NCI-H524 (cell line): Measurements from ENCODE around the gene IL1F10.
"Not testable (repeated sequence)": the region's sequence is repeated elsewhere in the genome, so short reads cannot be mapped to it uniquely, and the experiment has no call there.

ENCODE experiments used
- DNase-seq, 2 experiments: peaks; one replicate each; lab custom pipeline; 2025; lab: John Stamatoyannopoulos, UW

IL1F10 gene

DNA sequence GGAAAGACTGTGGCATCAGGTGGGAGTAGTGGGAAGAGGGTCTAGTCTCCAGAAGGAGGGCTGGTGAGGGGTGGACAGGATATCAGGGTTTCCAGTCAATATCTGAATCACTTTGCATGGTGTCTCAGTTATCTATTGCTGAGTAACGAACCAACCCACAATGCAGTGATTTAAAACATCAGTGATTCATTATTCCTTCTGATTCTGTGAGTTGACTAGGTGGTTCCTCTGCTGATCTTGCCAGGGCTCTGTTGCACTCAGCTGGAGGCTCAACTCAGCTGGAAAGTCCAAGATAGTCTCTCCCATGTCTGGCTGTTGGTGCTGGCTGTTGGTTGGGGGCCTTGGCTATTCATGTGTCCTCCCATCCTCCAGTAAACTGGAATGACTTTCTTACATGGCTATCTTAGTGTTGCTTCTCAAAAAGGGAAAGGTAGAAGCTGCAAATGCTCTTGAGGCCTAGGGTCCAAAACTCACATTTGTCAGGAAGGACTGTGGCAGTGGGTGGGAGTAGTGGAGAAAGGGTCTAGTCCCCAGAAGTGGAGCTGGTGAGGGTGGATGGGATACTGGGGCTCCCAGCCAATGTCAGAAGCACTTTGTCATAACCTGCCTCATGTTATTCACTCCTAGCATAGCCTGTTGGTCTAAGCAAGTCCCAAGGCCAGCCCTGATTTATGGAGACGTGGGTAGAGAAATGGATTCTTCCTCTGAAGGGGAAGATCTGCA lies 13.9 kb downstream of the IL1F10 start:
- DNase-seq, result no peak

- DNase-seq, result no peak
These were observed 15.5 kb downstream of the IL1F10 start for GRCh38 chr2:113083296-113083695.

GRCh38 chr2:113084249-113085000 lies 16.7 kb downstream of the IL1F10 start:
- DNase-seq, result no peak

DNA sequence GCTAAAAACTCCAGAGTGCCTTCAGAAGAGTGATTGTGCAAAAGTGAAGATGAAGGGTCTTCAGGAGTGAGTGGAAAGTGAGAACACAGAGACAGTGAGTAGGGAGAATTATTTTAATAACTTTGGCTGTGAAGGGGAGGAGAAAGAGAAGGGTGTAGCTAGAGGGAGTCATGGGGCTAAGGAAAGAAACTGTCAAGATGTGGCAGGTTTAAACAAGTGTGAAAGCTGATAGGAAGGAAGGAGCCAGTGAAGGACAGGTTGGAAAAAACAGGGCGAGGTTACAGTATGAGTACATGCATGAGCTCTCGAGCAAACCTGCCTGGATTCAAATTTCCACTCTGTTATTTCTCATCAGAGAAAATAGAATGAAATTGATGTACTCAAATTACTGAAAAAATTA lies 17.8 kb downstream of the IL1F10 start:
- no peak for DNase-seq

DNA sequence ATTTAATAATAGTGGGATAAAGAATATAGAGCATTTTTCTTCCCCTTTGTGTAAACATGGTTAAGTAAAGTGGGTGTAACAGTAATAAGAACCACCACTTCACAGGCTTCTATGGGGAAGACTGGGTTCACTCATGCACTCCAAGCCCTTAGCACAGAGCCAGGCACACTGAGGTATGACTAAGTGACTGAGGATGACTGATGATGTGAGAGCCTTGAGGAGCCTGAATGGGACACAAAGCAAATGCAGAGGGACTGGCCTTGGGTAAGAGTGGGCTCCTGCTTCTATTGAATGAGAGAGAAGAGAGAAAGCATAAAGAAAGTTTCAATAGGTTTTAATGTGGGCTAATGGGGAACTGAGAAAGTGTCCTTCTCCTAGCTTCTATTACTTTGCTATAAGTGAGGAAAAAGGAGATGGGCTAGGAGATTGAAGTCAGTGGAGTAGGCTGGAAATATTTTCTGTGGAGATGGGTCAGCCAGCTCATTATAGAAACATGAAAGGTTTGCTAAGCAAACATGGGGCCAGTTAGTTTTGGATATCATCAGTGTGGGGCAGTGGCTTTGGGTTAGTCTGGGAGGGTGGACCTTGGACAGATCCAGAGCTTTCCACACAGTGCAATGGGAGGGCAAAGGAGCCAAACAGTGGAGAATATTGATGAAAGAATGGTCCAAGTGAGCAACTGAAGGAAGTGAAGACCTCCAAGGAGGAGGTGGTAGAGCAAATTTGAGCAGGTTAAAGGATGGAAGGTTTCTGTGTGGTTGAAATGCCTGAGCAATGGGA lies 20.6 kb downstream of the IL1F10 start:
- DNase-seq, result no peak

DNA sequence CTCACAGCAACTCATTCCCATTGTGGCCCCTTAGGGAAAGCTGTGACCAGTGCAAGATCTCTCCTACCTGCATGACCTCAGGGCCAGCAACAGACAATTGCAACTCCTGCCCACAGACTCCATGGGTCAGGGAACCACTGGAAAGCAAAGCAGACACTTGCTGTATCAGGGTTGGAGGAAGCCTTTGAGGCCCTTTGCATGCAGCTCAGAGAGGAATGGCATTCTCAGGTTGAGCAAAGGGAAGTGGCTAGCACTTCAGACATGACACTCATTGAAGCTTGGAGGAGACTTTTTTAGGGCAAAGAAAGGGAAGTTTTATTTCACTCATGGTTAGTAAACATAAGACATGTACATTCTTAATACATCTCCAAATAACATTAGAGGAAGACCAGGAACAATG lies 22.1 kb downstream of the IL1F10 start:
- DNase-seq, result no peak

- no peak for DNase-seq
These were observed 23.6 kb downstream of the IL1F10 start for GRCh38 chr2:113091231-113091896.

DNA sequence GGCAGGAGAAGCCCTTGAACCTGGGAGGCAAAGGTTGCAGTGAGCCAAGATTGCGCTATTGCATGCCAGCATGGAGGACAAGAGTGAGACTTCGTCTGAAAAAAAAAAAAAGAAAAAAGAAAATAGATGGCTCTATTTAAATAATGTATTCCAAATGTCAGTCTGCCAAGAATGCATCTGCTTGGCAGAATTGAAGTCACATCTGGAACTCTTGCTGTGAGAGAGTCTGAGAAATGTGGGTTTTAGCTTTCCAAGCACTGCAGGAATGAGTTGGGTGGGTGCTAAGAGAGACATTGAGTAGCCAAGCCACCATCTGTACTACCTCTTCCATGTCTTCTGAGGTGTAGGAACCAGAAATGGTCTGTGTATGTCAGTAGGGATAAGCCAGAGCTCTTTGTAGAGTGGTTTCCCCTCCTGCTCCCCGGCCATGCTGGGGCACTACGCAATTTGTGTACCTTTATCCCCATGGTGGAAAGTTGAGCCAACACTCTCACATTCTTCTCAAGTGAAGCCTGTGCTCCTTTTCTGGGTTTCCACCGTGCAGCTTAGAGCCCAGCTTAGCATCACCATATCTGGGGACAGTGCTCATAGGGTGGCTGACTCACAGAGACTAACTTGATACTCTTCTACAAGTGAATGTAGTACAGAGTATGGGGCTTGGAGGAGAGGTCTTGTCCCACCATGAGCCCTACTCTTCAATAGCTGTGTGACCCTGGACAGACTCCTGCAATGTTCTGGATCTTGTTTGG lies 25.3 kb downstream of the IL1F10 start:
- no peak for DNase-seq

DNA sequence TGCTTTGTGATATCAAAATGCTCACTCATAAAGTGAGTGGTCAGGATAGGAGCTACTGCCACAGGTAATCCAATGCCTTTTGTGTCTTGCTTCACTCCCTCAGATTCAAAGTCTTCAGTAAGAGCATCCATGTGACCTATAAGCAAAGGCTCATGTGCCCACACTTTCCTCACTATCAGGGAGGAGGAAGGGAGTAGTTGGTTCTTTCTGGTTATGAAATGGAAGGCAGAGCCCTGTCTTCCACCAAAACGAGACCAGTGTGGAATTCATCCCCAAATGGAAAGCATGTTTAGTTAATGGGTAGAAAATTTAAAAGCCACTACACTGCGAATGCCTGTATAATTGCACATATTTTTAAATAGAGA lies 25.8 kb downstream of the IL1F10 start:
- no peak for DNase-seq

GRCh38 chr2:113096306-113096705 lies 28.5 kb downstream of the IL1F10 start:
- DNase-seq, result not testable (repeated sequence)

GRCh38 chr2:113096842-113097618 lies 29.3 kb downstream of the IL1F10 start:
- DNase-seq, result not testable (repeated sequence)

DNA sequence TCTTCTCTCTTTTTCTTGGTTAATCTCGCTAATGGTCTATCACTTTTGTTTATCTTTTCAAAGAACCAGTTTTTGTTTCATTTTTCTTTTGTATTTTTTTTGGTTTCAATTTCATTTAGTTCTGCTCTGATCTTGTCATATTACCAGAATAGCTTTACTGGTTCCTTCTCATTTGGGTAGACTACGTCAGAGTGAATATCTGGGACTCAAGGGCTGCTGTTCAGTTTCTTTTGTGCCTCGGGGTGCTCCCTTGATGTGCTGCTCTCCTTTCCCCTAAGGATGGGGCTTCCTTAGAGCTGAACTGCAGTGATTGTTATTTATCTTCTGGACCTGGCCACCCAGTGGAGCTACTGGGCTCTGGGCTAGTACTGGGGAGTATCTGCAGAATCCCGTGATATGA lies 30.3 kb downstream of the IL1F10 start:
- DNase-seq, result no peak

GRCh38 chr2:113098532-113098931 lies 30.8 kb downstream of the IL1F10 start:
- DNase-seq, result no peak

DNA sequence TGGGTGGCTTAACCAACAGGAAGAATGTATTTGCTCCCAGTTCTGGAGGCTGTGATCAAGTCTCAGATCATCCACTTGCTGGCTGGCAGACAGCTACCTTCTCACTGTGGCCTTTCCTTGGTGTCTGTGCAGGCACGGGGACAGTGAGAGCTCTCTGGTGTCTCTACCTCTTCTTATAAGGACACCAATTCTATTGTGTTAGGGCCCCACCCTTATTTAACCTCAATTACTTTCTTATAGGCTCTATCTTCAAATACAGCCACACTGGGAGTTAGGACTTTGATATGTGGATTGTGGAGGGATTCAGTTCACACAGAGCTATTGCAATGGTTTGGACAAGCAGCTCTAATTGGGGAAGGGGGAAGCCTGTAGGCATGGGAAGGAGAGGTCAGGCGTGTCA lies 34.4 kb downstream of the IL1F10 start:
- no peak for DNase-seq

DNA sequence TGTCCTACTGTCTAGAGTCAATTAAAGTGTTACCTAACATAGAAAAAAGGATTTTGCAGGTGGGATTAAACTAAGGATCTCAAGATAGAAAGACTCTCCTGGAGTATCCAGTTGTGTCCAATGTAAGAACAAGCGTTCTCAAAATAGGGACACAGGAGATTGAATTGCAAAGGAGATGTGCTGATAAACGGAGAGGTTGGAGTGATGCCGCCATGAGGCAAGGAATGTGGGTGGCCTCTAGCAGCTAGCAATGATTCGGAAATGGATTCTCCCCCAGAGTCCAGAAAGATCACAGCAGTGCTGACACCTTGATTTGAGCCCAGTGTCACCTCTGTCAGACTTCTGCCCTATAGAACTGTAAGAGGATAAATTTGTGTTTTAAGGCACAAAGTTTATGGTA lies 35.5 kb downstream of the IL1F10 start:
- DNase-seq, result no peak

GRCh38 chr2:113104054-113104611 lies 36.4 kb downstream of the IL1F10 start:
- no peak for DNase-seq

DNA sequence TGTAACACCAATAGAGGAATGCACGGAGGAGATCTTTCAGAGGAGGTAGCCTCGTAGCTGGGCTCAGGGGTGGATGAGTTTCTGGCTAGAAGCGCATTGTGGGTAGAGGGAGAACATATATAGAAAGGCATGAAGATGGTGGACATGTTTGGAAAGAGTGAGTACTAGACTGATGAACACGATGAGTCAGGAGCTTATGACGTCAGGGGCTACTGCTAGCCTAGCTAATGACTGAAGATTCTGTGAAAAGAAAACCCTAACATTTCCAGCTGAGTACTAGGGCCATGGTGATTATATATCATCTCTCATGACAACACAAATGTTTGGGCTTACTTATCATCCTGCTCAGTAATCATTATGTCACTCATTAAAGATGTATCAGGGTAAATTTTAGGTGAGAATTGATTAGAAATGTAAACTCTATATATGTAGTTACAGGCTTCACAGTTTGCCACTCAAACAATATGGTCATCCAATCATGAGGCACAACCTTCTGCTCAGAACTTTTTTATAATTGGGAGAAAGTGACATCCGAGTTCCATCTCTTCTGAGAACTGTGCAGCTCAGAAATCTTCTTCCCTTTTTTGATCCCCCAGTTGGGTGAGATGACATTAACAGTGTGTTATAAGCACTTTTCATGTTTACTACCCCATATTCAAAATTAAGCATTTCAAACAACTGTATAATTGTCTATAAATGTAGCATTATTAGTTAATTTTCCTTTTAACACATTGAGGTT lies 37.4 kb downstream of the IL1F10 start:
- no peak for DNase-seq

- no peak for DNase-seq
These were observed 43.4 kb downstream of the IL1F10 start for GRCh38 chr2:113111121-113111520.

DNA sequence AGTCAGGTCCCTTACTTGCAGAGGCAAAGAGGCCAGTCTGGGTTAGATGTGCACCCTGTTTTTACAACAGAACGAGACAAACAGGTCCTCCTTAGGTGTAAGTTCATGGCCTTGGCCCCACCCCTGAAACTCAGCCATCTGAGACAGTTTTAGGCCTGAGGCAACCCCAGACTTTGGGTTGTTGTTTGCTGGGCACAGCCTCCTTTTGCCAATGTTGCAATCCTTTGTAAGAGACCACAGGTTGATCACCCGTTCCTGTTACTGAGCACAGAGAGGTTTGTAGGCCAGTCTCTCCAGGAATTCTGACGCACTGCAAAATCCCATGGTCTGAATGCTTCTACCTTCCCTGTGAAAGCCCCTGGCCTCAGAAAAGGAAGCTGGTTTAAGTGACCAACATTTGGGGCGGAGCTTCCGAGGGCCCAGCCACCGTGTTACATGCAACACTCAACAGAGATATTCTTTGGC lies 44.1 kb downstream of the IL1F10 start:
- DNase-seq, result no peak

GRCh38 chr2:113112441-113112840 lies 44.7 kb downstream of the IL1F10 start:
- no peak for DNase-seq
